CD4-positive, alpha-beta T cell treated with Interleukin-2 at 100 ng/mL for 4 hours (primary cell): ENCODE results near the gene PTX4.

Experiments
- DNase-seq: peaks from one replicate; pipeline ENCODE4 v3.0.0-alpha.2; 2020; ENCODE audit warnings: low spot score

Gene PTX4

GRCh38 chr16:1459967-1460366 lies 28.8 kb downstream of the PTX4 start:
- DNase-seq, result no peak

DNA sequence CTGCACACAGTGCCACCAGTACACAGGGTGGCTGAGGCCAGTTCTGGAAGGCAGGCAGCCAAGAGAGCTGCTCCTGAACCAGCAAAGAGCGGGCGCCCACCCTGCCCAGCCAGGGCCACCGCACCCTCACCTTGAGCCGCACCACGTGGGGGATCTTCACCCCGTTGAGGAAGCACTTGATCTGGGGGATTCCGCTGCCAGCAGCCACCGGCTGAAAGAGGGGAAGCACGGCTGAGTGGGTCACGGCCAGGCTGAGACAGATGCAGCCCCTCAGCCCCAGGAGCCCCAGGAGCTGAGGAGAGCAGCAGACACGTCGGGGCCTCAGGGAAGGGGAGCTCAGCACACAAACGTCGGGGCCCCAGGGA lies 29.8 kb downstream of the PTX4 start:
- DNase-seq, result no peak

DNA sequence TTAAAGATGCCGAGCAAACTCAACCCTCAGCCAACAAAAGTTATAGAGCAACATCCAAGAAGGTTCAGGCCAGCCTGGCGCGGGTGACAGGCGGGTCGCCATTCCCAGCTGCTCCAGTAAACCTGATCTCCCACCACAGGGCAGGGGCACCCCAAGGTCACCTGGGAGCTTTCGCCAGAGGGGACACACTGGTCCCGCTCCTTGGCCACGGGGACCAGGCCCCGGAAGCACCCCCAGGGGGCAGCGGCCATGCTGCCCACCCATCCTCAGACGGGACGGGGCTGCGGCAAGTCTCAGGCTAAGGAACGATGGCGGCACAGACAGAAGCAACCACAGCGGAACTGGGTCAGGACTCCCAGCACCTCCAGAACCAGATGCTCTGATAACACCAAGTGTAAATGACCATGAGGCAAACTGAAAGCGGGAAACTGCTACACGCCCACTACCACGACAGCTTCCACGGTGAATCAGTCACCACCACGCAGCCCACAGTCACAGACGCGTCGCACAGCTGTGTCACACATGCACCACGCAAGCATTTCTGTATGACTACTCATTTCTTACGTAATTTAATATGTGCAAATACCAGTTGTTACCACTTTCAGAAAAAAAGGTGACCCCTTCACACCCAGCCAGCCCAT lies 30.3 kb downstream of the PTX4 start:
- no peak for DNase-seq

- DNase-seq, result no peak
Observed at GRCh38 chr16:1457489-1458245, 31.1 kb downstream of the PTX4 start.

GRCh38 chr16:1456951-1457350 lies 31.8 kb downstream of the PTX4 start:
- no peak for DNase-seq

DNA sequence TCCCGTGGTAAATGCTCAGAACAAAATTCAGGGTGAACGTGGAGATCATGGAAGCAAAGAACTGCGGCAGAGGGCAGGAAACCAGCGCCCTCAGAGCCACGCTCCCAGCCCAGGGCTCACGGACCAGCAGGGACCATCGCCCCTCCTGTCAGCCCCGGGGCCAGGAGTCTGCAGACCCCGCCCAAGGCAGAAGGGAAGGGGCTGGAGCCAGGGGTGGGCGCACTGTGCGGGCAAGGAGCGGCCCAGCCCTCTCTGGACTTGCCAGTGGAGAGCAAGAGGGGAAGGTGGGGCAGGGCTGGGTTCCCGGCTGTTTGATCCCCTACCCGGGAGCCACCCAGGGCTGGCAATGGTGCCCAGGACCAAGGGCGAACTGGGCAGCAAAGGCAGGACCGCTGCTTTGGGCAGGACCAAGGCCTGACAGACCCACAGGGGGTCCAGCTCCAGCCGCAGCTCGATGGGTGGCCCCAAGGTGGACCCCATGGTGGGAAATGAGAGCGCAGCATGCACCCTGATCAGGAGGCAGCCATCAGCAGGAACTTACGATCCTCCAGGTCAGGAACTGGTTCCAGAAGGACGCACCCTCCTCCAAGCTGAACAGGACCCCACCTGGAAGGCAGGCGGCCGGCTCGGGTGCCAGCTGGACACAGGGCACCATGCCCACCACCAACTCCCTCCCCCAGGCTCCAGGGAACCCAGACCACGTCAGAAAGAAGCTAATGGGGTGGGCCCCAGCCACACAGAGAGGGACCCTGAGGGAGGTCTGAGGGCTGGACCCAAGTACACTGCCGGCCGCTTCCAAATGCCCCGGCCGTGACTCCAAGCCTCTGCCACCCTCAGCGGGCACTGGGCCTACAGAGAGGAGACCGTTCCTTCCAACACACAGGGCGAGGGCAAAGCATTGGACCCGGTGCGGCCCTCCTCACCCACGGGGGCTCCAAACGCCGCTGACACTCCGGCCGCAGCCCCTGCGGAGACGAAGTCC lies 33.3 kb downstream of the PTX4 start:
- no peak for DNase-seq

DNA sequence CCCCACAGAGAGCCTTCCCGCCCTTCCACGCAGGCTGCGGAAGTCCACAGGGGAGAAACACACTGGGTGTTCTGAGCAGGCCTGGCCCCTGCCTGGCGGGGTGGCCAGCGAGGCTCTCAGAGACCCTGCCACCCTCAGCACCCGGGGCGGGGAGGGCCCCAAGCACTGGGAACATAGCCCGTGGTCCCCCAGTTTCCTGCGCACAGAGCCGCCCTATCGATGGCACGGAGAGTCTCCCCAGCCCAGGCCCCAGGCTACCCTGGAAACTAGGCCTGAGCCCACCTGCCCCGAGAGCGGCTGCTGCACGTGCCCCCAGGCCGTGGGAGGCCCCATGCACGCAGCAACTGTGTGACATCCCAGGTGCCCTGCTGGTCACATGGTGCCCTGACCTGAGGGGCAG lies 34.2 kb downstream of the PTX4 start:
- no peak for DNase-seq

- DNase-seq, result no peak
Observed at GRCh38 chr16:1453316-1453715, 35.4 kb downstream of the PTX4 start.

DNA sequence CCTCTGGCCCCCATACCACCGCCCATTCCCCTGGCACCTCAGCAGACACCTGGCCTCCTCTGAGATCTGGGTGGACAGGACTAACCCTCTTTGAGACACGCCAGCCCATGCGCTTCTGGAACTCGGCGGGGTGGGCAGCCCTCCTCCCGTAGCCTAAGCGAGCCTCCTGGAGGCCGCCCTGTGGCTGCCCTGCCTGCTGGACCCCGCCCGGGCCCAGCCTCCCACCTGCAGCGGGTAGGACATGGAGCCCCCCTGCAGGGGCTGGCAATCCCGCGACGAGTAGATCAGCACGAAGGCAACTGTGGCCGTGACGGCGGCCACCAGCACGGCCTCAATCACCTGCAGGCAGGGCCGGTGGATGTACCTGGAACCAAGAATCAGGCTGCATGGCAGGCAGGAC lies 36.2 kb downstream of the PTX4 start:
- no peak for DNase-seq

- DNase-seq, result no peak
Observed at GRCh38 chr16:1451702-1452392, 36.9 kb downstream of the PTX4 start.

DNA sequence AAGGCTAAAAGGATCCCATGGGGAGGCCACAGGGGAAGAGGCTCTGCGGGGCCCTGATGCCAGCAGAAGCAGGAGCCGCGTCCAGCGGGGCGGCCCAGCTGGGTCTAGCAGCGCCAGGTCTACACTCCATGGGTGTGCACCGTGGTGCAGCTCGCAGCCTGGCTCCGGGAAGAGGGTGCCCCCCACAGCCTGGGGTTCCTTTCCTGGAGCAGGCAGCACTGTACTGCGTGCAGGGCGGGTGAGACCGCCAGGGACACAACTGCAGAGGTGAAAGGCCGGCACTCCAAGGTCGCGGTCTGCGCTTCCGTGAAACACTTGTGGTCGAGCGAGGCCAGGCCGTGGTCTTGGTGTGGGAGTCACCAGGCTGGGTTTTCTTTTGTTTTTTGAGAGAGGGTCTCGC lies 37.9 kb downstream of the PTX4 start:
- no peak for DNase-seq

GRCh38 chr16:1450218-1450617 lies 38.5 kb downstream of the PTX4 start:
- DNase-seq, result no peak

DNA sequence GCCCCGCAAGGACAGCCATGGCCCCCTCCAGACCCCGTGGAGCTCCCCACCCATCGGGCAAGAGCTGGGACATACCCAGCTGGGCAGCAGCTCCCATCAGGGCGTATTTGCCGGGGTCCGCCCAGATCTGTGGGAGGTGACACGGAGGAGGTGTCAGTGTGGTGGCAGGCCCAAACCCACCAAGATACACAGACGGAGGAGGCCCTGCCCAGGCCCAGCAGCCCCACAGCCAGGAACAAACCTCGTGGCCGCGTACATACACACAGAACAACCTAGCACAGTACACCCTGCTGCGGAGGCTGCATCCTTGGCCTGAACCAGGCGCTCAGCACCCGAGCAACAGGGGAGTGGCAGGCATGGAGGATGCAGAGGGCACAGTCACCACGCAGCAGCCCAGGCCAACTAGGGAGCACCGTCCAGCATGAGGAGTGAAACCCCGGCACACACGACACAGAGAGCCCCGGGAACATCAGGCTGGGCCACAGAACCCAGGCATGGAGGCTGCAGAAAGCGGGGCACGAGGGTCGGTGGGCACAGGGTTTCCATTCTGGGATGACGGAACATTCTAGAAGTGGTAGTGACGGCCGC lies 39.4 kb downstream of the PTX4 start:
- no peak for DNase-seq

GRCh38 chr16:1448536-1449116 lies 40.1 kb downstream of the PTX4 start:
- no peak for DNase-seq

DNA sequence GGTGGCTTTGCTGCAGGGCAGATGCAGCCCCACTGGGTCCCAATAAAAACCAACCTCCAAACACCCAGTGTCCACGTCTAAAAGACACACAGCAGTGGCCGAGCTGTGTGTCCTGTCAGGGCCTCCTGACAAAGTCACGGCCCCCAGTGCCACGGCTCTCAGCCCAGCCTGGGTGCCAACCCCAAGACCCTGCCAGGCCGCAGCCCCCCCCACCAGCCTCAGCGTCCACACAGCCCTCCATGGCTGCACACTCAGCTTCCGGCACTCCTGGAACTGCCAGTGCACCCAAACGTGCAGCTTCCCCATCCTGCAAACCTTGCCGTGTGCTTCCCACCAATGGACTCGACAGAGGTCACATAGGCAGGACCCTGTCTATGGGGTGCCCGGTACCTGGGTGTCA lies 40.8 kb downstream of the PTX4 start:
- no peak for DNase-seq

DNA sequence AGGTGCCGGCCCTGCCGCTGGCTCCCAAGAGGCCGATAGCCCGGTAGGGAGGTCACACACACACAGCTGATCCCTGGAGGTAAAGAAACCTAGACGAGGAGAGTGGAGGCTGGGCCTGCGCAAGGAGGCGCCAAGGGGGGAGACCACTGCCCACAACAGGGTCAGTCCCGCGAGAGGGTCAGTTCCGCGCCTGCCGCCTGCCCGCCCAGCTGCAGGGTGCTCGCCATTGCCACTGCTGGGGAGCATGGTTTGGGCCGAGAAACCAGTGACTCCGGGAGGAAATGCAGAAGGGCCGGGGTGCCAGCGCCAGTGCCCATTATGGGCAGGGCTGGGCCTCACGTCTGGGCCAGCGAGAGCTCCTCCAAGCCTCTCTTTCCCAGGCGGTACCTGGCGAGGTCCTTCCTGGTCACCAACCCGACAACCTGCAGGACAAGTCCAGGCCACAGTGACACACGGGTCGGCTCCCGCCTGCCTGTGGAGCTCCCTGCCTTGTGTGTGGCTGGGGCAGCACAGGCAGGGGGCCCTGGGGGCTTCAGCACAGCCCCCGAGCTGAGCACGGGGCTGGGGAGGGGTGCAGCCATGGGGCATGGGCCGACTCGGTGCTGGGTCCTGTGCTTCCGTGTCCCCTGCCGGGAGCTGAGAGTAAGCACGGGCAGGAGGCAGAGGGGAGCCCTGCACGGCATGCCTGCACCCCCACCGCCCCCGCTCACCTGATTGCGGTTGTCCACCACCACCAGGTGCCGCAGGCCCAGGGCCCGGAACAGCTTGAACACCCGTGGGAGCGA lies 42.3 kb downstream of the PTX4 start:
- DNase-seq, result no peak

- no peak for DNase-seq
Observed at GRCh38 chr16:1445518-1446203, 43.1 kb downstream of the PTX4 start.

- no peak for DNase-seq
Observed at GRCh38 chr16:1444730-1445517, 43.8 kb downstream of the PTX4 start.
